22Rv1 (cell line): Measurements from ENCODE around the gene ANKS6.

Source experiments
- H3K27ac ChIP-seq: fragments of 450-650 bp; 2 replicates; pipeline ENCODE4 v1.5.1; 2017
- ZFX ChIP-seq: fragments of 450-650 bp; IDR thresholded peaks from 2 replicates; pipeline ENCODE4 v1.6.1; 2017; ENCODE audit warnings: antibody characterized with exemption, borderline replicate concordance
- TF ChIP-seq, protein P1 (sequence below): fragments of 450-650 bp; IDR thresholded peaks from 2 replicates; pipeline ENCODE4 v1.5.1; 2017; ENCODE audit warnings: mild to moderate bottlenecking

The ANKS6 gene

DNA sequence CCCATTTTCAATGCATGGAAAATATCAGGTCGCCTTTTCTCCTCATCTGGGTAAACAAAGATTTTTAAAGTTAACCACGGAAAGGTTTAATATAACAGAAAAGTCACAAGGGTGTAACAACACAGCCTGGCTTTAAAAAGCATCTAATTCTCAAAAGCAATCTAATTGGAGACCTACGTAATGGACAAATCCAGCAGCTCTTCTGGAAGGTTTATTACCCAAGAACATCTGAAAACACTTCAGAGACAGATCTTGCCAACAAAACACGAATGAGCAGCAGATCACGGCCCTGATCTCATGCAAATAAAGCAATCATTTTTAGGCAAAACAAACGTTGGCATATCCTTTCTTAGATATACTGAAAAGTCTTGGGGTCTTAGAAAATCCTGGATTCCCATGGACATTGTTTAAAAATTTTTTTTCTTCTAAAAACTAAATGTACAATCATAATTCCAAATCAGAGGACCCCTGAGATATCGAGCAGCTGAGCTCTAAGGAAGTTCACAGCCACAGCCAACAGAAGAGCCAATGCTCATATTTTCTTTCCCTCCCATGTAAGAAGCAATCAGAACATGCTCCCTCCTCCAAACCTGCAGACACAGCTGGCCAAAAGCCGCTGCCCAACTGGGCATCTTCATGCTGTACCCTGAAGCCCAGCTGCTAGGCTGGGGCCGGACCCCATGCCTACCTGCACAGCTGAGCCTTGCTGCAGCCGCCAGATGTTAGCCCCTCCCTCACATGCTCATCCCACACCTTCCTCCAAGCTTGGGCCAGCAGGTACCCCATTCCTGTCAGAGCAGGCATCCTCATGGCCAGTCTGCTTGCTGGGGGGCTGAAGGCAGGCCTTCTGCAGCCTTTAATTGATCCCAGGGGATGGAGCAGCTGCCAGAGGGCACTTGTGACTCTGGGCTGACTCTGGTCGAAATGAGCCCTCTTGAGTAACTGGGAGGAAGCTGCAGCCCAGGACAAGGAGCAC is 11.2 kb downstream of the ANKS6 start:
- TF ChIP-seq, protein P1, sequence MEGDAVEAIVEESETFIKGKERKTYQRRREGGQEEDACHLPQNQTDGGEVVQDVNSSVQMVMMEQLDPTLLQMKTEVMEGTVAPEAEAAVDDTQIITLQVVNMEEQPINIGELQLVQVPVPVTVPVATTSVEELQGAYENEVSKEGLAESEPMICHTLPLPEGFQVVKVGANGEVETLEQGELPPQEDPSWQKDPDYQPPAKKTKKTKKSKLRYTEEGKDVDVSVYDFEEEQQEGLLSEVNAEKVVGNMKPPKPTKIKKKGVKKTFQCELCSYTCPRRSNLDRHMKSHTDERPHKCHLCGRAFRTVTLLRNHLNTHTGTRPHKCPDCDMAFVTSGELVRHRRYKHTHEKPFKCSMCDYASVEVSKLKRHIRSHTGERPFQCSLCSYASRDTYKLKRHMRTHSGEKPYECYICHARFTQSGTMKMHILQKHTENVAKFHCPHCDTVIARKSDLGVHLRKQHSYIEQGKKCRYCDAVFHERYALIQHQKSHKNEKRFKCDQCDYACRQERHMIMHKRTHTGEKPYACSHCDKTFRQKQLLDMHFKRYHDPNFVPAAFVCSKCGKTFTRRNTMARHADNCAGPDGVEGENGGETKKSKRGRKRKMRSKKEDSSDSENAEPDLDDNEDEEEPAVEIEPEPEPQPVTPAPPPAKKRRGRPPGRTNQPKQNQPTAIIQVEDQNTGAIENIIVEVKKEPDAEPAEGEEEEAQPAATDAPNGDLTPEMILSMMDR: no peak
- TF ChIP-seq ZFX: no peak
- H3K27ac ChIP-seq: no peak overlapping the region

DNA sequence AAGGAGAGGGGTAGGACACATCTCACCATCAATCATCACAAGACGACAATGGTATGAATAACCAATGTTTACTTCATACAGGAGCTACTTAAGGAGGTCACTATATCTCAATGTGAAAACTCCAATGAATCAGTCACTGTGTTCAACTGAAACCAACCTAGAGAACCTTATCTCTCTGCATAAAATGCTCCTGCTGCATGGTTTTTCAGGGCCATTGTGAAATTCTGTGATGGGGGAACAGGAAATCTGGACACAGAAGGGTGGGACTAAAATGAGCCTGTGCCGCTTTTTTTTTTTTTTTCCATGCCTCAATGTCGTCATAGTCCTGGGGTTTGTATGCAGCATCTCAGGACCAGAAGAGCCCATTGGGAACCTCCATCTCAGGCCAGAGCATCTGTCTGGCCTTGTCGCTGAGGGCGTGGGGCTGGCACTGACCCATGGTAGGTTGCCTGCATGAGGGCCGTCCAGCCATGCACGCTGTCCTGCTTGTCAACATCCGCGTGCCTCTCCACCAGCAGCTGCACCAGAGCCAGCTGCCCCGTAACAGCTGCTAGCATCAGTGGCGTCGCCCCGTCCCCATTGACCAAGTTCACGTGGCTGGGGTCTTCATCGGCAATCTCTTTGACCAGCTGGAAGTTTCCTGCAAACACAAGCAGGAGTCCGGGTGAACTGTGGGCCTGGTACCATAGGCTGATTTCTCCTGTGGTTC is 12.7 kb downstream of the ANKS6 start:
- H3K27ac ChIP-seq: no peak overlapping the region
- TF ChIP-seq, protein P1: no peak
- no peak for TF ChIP-seq ZFX

DNA sequence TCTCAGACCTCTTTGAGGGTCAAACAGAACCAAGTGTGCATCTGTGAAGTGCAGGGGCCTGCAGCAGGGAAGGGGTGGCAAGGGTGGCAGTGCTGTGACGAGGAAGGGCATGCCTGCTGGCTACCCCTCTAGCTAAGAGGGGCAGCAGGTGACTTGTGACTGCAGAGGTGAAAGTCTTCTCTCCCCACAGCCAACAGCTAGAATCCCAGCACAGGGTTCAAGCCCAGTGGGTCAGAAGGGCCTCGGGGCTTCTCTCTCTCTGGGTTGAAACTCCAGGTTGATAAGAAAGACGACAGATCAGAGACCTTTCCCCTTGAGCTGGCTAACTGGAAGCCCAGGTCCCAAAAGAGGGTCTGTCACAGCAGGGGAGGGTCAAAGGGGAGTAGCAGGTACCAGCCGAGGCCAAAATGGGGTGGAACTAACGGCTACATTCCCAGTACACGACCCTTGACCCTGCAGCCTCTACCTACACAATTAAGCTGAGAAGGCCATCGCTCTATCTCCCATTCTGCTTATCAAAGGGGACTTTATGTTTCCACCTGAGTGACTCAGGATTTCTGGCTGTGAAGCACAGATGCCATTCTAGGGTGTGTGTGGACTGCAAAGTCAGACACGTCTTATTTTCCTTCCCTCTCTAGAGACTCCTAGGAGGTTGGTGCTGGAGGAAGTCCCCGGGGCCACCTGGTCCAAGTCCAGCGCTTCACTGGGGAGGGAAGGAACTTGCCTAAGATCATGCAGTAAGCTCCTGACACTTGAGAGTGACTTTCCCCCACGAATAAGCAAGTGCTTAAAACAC is 14.6 kb downstream of the ANKS6 start:
- no peak for TF ChIP-seq ZFX
- TF ChIP-seq, protein P1: no peak
- no peak overlapping the region for H3K27ac ChIP-seq

DNA sequence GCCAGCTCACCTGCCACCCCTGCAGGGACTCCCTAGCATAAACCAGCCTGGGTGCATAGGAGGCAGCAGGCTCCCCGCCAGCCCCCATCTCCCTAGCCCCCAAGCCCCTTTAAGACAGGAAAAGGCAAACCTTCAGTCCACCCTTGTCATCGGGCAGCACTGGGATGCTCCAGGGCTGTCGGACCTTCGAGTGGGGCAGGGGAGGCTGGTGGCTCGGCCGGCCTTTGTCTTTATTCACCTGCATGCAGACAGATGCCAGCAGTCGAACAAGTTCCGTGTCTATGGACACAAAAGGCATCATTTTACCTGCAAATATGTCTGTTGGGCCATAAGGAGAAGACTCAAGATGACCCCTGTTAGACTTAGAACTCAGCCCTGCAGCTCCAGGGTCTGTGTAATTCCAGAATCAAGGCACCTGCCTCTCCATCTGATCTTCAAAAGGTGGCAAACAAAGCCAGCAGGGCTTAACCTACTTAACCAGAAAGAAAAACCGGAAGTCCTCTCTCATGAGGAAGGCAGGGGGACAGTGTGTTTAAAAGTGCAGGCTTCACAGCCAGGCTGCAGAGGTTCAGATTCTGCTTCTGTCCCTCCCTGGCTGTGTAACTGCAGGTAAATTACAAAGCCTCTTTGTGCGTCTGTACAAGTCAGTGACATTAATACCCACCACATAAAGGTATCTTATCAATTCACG is 16.2 kb downstream of the ANKS6 start:
- no peak overlapping the region for H3K27ac ChIP-seq
- TF ChIP-seq ZFX: no peak
- TF ChIP-seq, protein P1: no peak

- TF ChIP-seq, protein P1: no peak
- no peak for TF ChIP-seq ZFX
- H3K27ac ChIP-seq: no peak overlapping the region
Measured at GRCh38 chr9:98778711-98779530, 17.4 kb downstream of the ANKS6 start.

- no peak for TF ChIP-seq ZFX
- TF ChIP-seq, protein P1: no peak
- H3K27ac ChIP-seq: no peak overlapping the region
Measured at GRCh38 chr9:98778251-98778650, 18.1 kb downstream of the ANKS6 start.
